DND-41 (cell line): Measurements from ENCODE around the gene PPIB.

Source experiments
- ATAC-seq: fragments of 200-7000 bp; cut with Tn5 transposase; 3 replicates; pipeline ENCODE4 v1.9.1; 2021; ENCODE audit warnings: low read depth; ENCODE audit not compliant: insufficient read depth
- DNase-seq: peaks from one replicate; pipeline ENCODE4 v3.0.0-alpha.2; 2020
- H2AFZ ChIP-seq: 2 replicates; pipeline ENCODE4 v1.6.0; 2012; ENCODE audit warnings: low read depth, low read length
- H3K27ac ChIP-seq: 2 replicates; pipeline ENCODE4 v1.5.1; 2012; ENCODE audit warnings: low read length, inconsistent platforms
- H3K27me3 ChIP-seq: fragments of 200-600 bp; sonication (generic); 2 replicates; pipeline ENCODE4 v1.6.0; 2012; ENCODE audit warnings: low read length, mild to moderate bottlenecking, inconsistent platforms; ENCODE audit not compliant: insufficient read depth, poor library complexity
- H3K36me3 ChIP-seq: 2 replicates; pipeline ENCODE4 v1.5.1; 2012; ENCODE audit warnings: low read length, inconsistent platforms; ENCODE audit not compliant: insufficient read depth
- H3K4me1 ChIP-seq: 2 replicates; pipeline ENCODE4 v1.5.1; 2012; ENCODE audit warnings: mild to moderate bottlenecking, low read length; ENCODE audit not compliant: insufficient read depth
- H3K4me2 ChIP-seq: 2 replicates; pipeline ENCODE4 v1.6.0; 2012; ENCODE audit warnings: mild to moderate bottlenecking, moderate library complexity, low read length, inconsistent platforms; ENCODE audit not compliant: insufficient read depth
- H3K4me3 ChIP-seq, 2 experiments: fragments of 200-600 bp in 1 of 2; shearing (Covaris generic) in 1 of 2; 2 replicates each; pipeline ENCODE4 v1.5.1; 2012 to 2016; ENCODE audit warnings: inconsistent platforms in 2 of 2, low read length in 2 of 2, mild to moderate bottlenecking in 2 of 2, low read depth in 1 of 2, moderate library complexity in 1 of 2
- H3K79me2 ChIP-seq: 2 replicates; pipeline ENCODE4 v1.6.0; 2012; ENCODE audit warnings: low read length, inconsistent platforms; ENCODE audit not compliant: insufficient read depth
- H3K9ac ChIP-seq: 2 replicates; pipeline ENCODE4 v1.6.0; 2012; ENCODE audit warnings: low read depth, mild to moderate bottlenecking, inconsistent platforms, low read length, moderate library complexity
- H3K9me3 ChIP-seq: 2 replicates; pipeline ENCODE4 v1.5.1; 2012; ENCODE audit warnings: low read length, moderate library complexity, mild to moderate bottlenecking, inconsistent platforms; ENCODE audit not compliant: insufficient read depth, severe bottlenecking
- H4K20me1 ChIP-seq: 2 replicates; pipeline ENCODE4 v1.6.0; 2012; ENCODE audit warnings: low read length; ENCODE audit not compliant: insufficient read depth
- EZH2 ChIP-seq: IDR thresholded peaks from 3 replicates; pipeline ENCODE4 v1.6.1; 2012; ENCODE audit warnings: borderline replicate concordance, low read depth, mild to moderate bottlenecking, moderate library complexity, low read length, inconsistent platforms; ENCODE audit not compliant: severe bottlenecking
- TF ChIP-seq, protein P1 (sequence below): IDR thresholded peaks from 2 replicates; pipeline ENCODE4 v1.5.1; 2012; ENCODE audit warnings: borderline replicate concordance, low read length, moderate library complexity, mild to moderate bottlenecking; ENCODE audit not compliant: poor library complexity, severe bottlenecking; ENCODE audit errors: extremely low read depth

The PPIB gene

DNA sequence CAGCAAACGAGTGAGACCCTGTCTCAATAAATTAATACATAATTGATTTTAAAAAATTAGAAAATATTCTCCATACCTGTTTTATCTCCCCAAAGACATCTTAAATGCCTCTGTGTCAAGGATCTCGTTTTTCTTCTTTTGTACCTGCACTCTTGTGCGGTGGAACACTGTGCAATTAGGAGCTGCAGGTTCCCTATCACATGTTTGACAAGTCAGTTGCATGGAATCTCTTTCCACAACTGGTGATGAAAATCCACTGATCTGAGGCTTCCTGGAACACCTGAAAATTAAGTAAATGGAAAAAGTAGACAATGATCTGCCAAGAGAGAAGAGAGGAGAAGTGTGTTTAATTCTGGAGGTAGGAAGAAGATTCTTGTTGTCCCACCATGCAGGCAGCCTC, 14.2 kb downstream of the PPIB start:
- no peak overlapping the region for H3K4me3 ChIP-seq
- DNase-seq, result no peak
- TF ChIP-seq EZH2, result no peak
- TF ChIP-seq, protein P1, sequence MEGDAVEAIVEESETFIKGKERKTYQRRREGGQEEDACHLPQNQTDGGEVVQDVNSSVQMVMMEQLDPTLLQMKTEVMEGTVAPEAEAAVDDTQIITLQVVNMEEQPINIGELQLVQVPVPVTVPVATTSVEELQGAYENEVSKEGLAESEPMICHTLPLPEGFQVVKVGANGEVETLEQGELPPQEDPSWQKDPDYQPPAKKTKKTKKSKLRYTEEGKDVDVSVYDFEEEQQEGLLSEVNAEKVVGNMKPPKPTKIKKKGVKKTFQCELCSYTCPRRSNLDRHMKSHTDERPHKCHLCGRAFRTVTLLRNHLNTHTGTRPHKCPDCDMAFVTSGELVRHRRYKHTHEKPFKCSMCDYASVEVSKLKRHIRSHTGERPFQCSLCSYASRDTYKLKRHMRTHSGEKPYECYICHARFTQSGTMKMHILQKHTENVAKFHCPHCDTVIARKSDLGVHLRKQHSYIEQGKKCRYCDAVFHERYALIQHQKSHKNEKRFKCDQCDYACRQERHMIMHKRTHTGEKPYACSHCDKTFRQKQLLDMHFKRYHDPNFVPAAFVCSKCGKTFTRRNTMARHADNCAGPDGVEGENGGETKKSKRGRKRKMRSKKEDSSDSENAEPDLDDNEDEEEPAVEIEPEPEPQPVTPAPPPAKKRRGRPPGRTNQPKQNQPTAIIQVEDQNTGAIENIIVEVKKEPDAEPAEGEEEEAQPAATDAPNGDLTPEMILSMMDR, result no peak
- peaks cover 8% of the 10 kb centered on the region for H3K4me1 ChIP-seq
- no peaks in the 10 kb centered on the region for H3K9me3 ChIP-seq
- no peak overlapping the region for H2AFZ ChIP-seq
- H3K4me2 ChIP-seq, result no peak overlapping the region
- H4K20me1 ChIP-seq, result no peaks in the 10 kb centered on the region; the same call in 1 of the 2 replicates
- peaks cover 6% of the 10 kb centered on the region for H3K36me3 ChIP-seq
- ATAC-seq, result no peak
- no peaks in the 10 kb centered on the region for H3K27me3 ChIP-seq
- H3K79me2 ChIP-seq, result no peaks in the 10 kb centered on the region
- no peak overlapping the region for H3K9ac ChIP-seq
- H3K27ac ChIP-seq, result no peak overlapping the region

DNA sequence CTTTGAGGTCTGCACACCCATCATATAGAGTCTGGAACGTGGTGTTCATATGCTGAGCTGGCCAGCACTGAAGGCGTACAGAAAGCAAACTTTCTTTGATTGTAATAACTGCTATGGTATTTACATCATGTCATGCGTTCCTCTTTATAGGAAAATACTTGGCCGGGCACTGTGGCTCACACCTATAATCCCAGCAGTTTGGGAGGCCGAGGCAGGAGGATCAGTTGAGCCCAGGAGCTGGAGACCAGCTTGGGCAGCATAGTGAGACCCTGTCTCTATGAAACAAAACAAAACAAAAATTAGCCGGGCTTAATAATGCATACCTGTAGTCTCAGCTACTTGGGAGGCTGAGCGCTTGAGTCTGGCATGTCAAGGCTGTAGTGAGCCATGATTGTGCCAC, 14.7 kb downstream of the PPIB start:
- Histone ChIP-seq H2AFZ (no peak overlapping the region), H3K4me1 (peaks cover 4% of the 10 kb centered on the region), H3K79me2 (no peaks in the 10 kb centered on the region), H3K9ac (no peak overlapping the region), H3K36me3 (peaks cover 10% of the 10 kb centered on the region), H3K4me3 (no peak overlapping the region), H3K27ac (no peak overlapping the region), H3K27me3 (no peaks in the 10 kb centered on the region), H3K4me2 (no peak overlapping the region), H4K20me1 (no peaks in the 10 kb centered on the region; the same call in 1 of the 2 replicates), H3K9me3 (no peaks in the 10 kb centered on the region)
- TF ChIP-seq, protein P1, result no peak
- TF ChIP-seq EZH2, result no peak
- ATAC-seq (no peak), DNase-seq (no peak)

DNA sequence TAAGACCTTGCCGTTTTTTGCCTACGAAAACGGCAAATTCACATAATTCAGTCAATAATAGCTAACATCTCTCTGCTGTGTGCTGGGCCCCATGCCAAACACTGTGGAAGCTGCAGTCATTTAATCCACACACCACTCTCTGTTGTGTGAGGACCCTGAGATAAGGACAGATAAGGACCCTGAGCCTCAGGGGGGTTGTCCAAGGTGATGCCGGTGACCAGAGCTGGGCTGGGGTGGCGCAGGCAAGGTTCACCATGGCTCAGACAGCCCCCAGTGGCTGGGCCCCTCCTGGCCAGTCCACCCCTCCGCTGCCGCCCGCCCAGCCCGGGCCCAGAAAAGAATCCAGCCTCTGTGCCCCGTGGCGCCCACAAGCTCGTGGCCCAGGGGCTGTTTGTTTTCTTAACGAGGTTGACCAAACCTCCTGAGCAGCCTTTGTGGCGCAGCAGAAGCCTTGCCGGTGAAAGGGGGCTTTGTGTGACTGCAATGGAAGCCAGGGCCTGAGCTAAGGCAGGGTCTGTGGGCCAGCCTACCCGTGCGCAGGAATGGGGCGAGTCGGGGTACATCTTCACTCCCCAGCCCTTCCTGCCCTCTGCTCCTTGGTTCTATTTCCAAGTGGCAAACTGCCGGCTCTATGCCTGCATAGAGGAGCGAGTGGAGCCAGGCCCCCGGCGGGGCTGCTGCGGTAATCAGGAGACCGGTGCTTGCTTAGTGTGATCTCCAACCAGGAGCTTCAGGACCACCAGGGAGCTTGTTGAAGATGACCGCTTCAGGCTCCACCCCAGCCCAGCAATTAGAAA, 15.7 kb downstream of the PPIB start:
- H3K4me1 ChIP-seq, result no peaks in the 10 kb centered on the region
- no peaks in the 10 kb centered on the region for H3K9me3 ChIP-seq
- peaks cover 14% of the 10 kb centered on the region for H3K36me3 ChIP-seq
- H3K9ac ChIP-seq, result no peak overlapping the region
- no peaks in the 10 kb centered on the region for H3K79me2 ChIP-seq
- TF ChIP-seq, protein P1, result no peak
- no peak for TF ChIP-seq EZH2
- no peaks in the 10 kb centered on the region for H3K27me3 ChIP-seq
- DNase-seq (no peak), ATAC-seq (no peak)
- no peak overlapping the region for H3K4me3 ChIP-seq
- H4K20me1 ChIP-seq, result no peaks in the 10 kb centered on the region; the same call in 1 of the 2 replicates
- H2AFZ ChIP-seq, result no peak overlapping the region
- no peak overlapping the region for H3K4me2 ChIP-seq
- H3K27ac ChIP-seq, result no peak overlapping the region
